H9 (cell line): ENCODE results near the gene RAB6A. TPM values are rescaled to one million over a fixed set of nuclear protein-coding genes. Genes with fewer than 3 reads are reported as not detected.

ENCODE experiments used
- DNase-seq: peaks from one replicate; pipeline ENCODE4 v3.0.0-alpha.2; 2017
- H2AFZ ChIP-seq: one replicate; pipeline ENCODE4 v1.6.1; 2013; ENCODE audit warnings: mild to moderate bottlenecking, low read length, control low read depth, moderate library complexity
- H2AK5ac ChIP-seq: 2 replicates; pipeline ENCODE4 v1.6.1; 2013; ENCODE audit warnings: low read length, control low read depth, mixed read lengths; ENCODE audit not compliant: insufficient read length
- H2BK120ac ChIP-seq: one replicate; pipeline ENCODE4 v1.6.1; 2013; ENCODE audit warnings: low read depth, mild to moderate bottlenecking, low read length, control low read depth, inconsistent platforms; ENCODE audit not compliant: poor library complexity, severe bottlenecking
- H2BK12ac ChIP-seq: 2 replicates; pipeline ENCODE4 v1.6.1; 2013; ENCODE audit warnings: low read length, control low read depth, mixed read lengths, low read depth; ENCODE audit not compliant: insufficient read length
- H2BK15ac ChIP-seq: 2 replicates; pipeline ENCODE4 v1.6.1; 2013; ENCODE audit warnings: low read depth, low read length, control low read depth
- H2BK20ac ChIP-seq: one replicate; pipeline ENCODE4 v1.6.1; 2013; ENCODE audit warnings: low read depth, mild to moderate bottlenecking, low read length, control low read depth, inconsistent platforms; ENCODE audit not compliant: poor library complexity, severe bottlenecking
- H2BK5ac ChIP-seq: 2 replicates; pipeline ENCODE4 v1.6.1; 2013; ENCODE audit warnings: low read length, control low read depth, mixed read lengths; ENCODE audit not compliant: insufficient read length
- H3K14ac ChIP-seq: 2 replicates; pipeline ENCODE4 v1.6.1; 2013; ENCODE audit warnings: low read length, control low read depth; ENCODE audit not compliant: insufficient read depth
- H3K18ac ChIP-seq: 2 replicates; pipeline ENCODE4 v1.6.1; 2013; ENCODE audit warnings: low read depth, mild to moderate bottlenecking, mixed read lengths, low read length, control low read depth; ENCODE audit not compliant: insufficient read length
- H3K23ac ChIP-seq: 2 replicates; pipeline ENCODE4 v1.6.1; 2013; ENCODE audit warnings: low read length, control low read depth, mixed read lengths, low read depth; ENCODE audit not compliant: insufficient read length
- H3K23me2 ChIP-seq: 2 replicates; pipeline ENCODE4 v1.6.1; 2013; ENCODE audit warnings: low read depth, mild to moderate bottlenecking, mixed read lengths, low read length, control low read depth; ENCODE audit not compliant: insufficient read length, poor library complexity, severe bottlenecking
- H3K27ac ChIP-seq: 2 replicates; pipeline ENCODE4 v1.5.1; 2013; ENCODE audit warnings: low read length, control low read depth, mixed read lengths, low read depth; ENCODE audit not compliant: insufficient read length
- H3K27me3 ChIP-seq: 2 replicates; pipeline ENCODE4 v1.6.1; 2013; ENCODE audit warnings: low read length, control low read depth, inconsistent platforms; ENCODE audit not compliant: insufficient read depth
- H3K4ac ChIP-seq: 2 replicates; pipeline ENCODE4 v1.6.1; 2013; ENCODE audit warnings: low read depth, mild to moderate bottlenecking, control low read depth, inconsistent platforms, low read length, moderate library complexity
- H3K4me1 ChIP-seq: 2 replicates; pipeline ENCODE4 v1.6.1; 2013; ENCODE audit warnings: low read length, control low read depth, inconsistent platforms; ENCODE audit not compliant: insufficient read depth
- H3K4me2 ChIP-seq: 2 replicates; pipeline ENCODE4 v1.6.1; 2013; ENCODE audit warnings: low read length, control low read depth, mixed read lengths; ENCODE audit not compliant: insufficient read length, insufficient read depth
- H3K56ac ChIP-seq: 2 replicates; pipeline ENCODE4 v1.6.1; 2013; ENCODE audit warnings: low read depth, mild to moderate bottlenecking, mixed read lengths, low read length, control low read depth; ENCODE audit not compliant: insufficient read length
- H3K79me1 ChIP-seq: 2 replicates; pipeline ENCODE4 v1.6.1; 2013; ENCODE audit warnings: low read depth, mild to moderate bottlenecking, moderate library complexity, low read length, control low read depth, inconsistent platforms; ENCODE audit not compliant: insufficient read depth, poor library complexity, severe bottlenecking
- H3K79me2 ChIP-seq: 2 replicates; pipeline ENCODE4 v1.6.1; 2013; ENCODE audit warnings: low read length, control low read depth, inconsistent platforms; ENCODE audit not compliant: insufficient read depth
- H3K9ac ChIP-seq: 2 replicates; pipeline ENCODE4 v1.6.1; 2013; ENCODE audit warnings: low read length, control low read depth, mixed read lengths; ENCODE audit not compliant: insufficient read length; ENCODE audit errors: extremely low read depth
- H3K9me3 ChIP-seq: one replicate; pipeline ENCODE4 v1.6.1; 2013; ENCODE audit warnings: low read depth, low read length, inconsistent platforms; ENCODE audit not compliant: control insufficient read depth
- H3T11ph ChIP-seq: one replicate; pipeline ENCODE4 v1.6.1; 2013; ENCODE audit warnings: mild to moderate bottlenecking, low read length, control low read depth, inconsistent platforms
- H4K20me1 ChIP-seq: one replicate; pipeline ENCODE4 v1.6.1; 2013; ENCODE audit not compliant: control insufficient read depth, insufficient read length, insufficient read depth
- H4K5ac ChIP-seq: 2 replicates; pipeline ENCODE4 v1.6.1; 2013; ENCODE audit warnings: low read depth, mild to moderate bottlenecking, mixed read lengths, low read length, control low read depth; ENCODE audit not compliant: insufficient read length
- H4K8ac ChIP-seq: replicated peaks from 2 replicates; pipeline ENCODE4 v1.6.1; 2013; ENCODE audit warnings: low read length, control low read depth, mixed read lengths, low read depth; ENCODE audit not compliant: insufficient read length
- H4K91ac ChIP-seq: 2 replicates; pipeline ENCODE4 v1.6.1; 2013; ENCODE audit warnings: low read depth, mild to moderate bottlenecking, moderate library complexity, mixed read lengths, low read length, control low read depth; ENCODE audit not compliant: insufficient read length
- H3K27ac Mint-ChIP-seq, 3 experiments: 2 replicates in 2 of 3; 3 replicates in 1 of 3; pipeline ENCODE4 v1.8.0; 2020 to 2021; ENCODE audit warnings: mixed read lengths in 3 of 3, mild to moderate bottlenecking in 1 of 3, moderate library complexity in 1 of 3
- H3K27me3 Mint-ChIP-seq: 2 replicates; pipeline ENCODE4 v1.8.0; 2021; ENCODE audit warnings: low read depth, mild to moderate bottlenecking, moderate library complexity, mixed read lengths
- H3K36me3 Mint-ChIP-seq, 3 experiments: 2 replicates in 2 of 3; 3 replicates in 1 of 3; pipeline ENCODE4 v1.8.0; 2020 to 2021; ENCODE audit warnings: low read depth in 3 of 3, mixed read lengths in 3 of 3; ENCODE audit not compliant: insufficient read depth in 1 of 3
- H3K4me1 Mint-ChIP-seq, 2 experiments: 2 replicates each; pipeline ENCODE4 v1.8.0; 2020; ENCODE audit warnings: mixed read lengths in 2 of 2
- H3K4me3 Mint-ChIP-seq, 2 experiments: 2 replicates in 1 of 2; 3 replicates in 1 of 2; pipeline ENCODE4 v1.8.0; 2020 to 2021; ENCODE audit warnings: mild to moderate bottlenecking in 2 of 2, mixed read lengths in 2 of 2, moderate library complexity in 1 of 2
- H3K9me3 Mint-ChIP-seq, 2 experiments: 2 replicates in 1 of 2; 3 replicates in 1 of 2; pipeline ENCODE4 v1.8.0; 2020; ENCODE audit warnings: mild to moderate bottlenecking in 2 of 2, mixed read lengths in 2 of 2, moderate library complexity in 1 of 2
- WGBS: extraction: QIAGEN DNeasy Blood & Tissue Kit; methylation state at CpG from one replicate; pipeline ENCODE4 v1.1.7; 2013; ENCODE audit warnings: missing lambda C conversion rate, low lambda C conversion rate, mixed read lengths; ENCODE audit not compliant: insufficient read length; ENCODE audit errors: extremely low coverage; 5-methylcytosine and 5-hydroxymethylcytosine counted together
- total RNA-seq: library from RNA; stranded (reverse); gene quantifications from 2 replicates; pipeline ENCODE4 v1.2.1, GENCODE V29; 2021
- TF ChIP-seq, protein P1 (sequence below): fragments of 200-600 bp; sonication (generic); conservative IDR thresholded peaks from 3 replicates; pipeline ENCODE4 v1.8.0; 2021; ENCODE audit warnings: antibody characterized with exemption, mild to moderate bottlenecking

Gene RAB6A
- total RNA-seq, 1 experiment from 2014 or later: 72.8 TPM

DNA sequence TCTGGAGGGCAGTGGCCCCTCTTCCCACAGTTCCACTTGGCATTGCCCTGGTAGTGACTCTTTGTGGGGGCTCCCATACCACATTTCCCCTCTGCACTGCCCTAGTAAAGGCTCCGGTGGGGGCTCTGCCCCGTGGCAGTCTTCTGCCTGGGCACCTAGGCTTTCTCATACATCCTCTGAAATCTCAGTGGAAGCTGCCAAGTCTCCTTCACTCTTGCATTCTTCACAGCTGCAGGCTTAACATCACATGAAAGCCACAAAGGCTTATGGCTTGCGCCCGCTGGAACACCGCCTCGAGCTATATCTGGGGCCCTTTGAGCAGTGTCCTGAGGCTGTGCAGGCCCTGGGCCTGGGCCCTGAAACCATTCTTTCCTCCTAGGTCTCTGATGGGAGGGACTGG is 89.2 kb downstream of the RAB6A start:
- Histone ChIP-seq H3K9ac (no peak overlapping the region), H2BK120ac (no peak overlapping the region), H3K56ac (no peak overlapping the region), H2BK12ac (no peak overlapping the region), H2BK5ac (no peak overlapping the region), H2BK15ac (no peak overlapping the region), H2AFZ (no peak overlapping the region), H3K23me2 (no peaks in the 10 kb centered on the region), H3K9me3 (no peaks in the 10 kb centered on the region), H2BK20ac (no peak overlapping the region), H3K27ac (no peak overlapping the region), H3K23ac (no peak overlapping the region), H3T11ph (no peak overlapping the region), H4K8ac (no peak overlapping the region), H3K18ac (no peak overlapping the region), H3K79me2 (no peaks in the 10 kb centered on the region), H4K5ac (no peak overlapping the region), H4K20me1 (no peaks in the 10 kb centered on the region), H3K4ac (no peak overlapping the region), H3K14ac (no peak overlapping the region), H3K27me3 (no peaks in the 10 kb centered on the region), H3K4me2 (no peak overlapping the region), H3K79me1 (no peaks in the 10 kb centered on the region), H2AK5ac (no peak overlapping the region), H4K91ac (no peak overlapping the region), H3K4me1 (no peaks in the 10 kb centered on the region)
- no CpG with 5 or more reads among the region's 6 CpGs for WGBS
- H3K4me1 Mint-ChIP-seq: 0 out of 4 replicates have a peak, but pooled peaks cover 0 to 2% of the 10 kb centered on the region in 2 experiments
- H3K27ac Mint-ChIP-seq: no peak overlapping the region
- TF ChIP-seq, protein P1, sequence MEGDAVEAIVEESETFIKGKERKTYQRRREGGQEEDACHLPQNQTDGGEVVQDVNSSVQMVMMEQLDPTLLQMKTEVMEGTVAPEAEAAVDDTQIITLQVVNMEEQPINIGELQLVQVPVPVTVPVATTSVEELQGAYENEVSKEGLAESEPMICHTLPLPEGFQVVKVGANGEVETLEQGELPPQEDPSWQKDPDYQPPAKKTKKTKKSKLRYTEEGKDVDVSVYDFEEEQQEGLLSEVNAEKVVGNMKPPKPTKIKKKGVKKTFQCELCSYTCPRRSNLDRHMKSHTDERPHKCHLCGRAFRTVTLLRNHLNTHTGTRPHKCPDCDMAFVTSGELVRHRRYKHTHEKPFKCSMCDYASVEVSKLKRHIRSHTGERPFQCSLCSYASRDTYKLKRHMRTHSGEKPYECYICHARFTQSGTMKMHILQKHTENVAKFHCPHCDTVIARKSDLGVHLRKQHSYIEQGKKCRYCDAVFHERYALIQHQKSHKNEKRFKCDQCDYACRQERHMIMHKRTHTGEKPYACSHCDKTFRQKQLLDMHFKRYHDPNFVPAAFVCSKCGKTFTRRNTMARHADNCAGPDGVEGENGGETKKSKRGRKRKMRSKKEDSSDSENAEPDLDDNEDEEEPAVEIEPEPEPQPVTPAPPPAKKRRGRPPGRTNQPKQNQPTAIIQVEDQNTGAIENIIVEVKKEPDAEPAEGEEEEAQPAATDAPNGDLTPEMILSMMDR: no peak
- no peaks in the 10 kb centered on the region; a peak in 2 of 5 replicates for H3K9me3 Mint-ChIP-seq
- no peak for DNase-seq
- no peaks in the 10 kb centered on the region for H3K27me3 Mint-ChIP-seq
- H3K4me3 Mint-ChIP-seq: no peak overlapping the region
- H3K36me3 Mint-ChIP-seq: peaks cover 1 to 11% (median 10%) of the 10 kb centered on the region in 3 experiments; a peak in 5 of 7 replicates
